Measurements from ENCODE around the gene UBQLNL.

UBQLNL gene

DNA sequence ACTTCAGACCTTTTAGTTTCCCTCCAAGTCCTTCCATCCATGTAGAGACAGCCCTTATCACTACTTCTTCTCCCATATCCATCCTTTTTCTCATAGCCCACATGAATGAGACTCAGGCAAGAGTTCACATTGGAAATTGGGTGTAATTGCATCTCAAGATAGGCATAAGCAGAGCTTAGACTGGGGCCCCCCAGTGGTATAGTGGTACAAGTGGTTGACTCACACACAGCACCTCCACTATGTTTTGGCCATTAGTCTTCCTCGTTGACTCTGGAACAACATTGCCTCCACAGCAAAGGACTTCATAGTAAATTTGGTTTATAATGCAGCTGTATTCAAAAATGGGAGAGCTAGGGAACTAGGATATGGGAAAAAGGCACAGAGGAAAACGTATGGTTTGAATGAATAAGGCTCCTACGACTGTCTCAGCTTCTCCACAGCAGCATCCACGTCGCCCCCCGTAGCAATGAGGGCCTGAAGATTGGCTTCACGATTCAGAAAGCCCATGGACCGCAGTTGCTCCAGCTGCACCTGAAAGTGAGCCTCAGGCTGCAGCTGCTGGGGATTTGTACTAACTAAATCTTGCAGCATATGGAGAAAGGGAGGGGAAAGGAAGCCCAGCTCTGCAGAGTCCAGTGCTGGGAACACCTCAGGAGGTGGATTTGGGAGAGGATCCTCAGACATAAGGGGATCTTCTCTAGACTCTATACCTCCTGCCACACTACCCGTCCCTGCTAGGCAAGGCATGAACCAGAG is 9.1 kb downstream of the UBQLNL start:
- DNase-seq (ENCODE audit: low read depth in 2 of 2), result no peak

DNA sequence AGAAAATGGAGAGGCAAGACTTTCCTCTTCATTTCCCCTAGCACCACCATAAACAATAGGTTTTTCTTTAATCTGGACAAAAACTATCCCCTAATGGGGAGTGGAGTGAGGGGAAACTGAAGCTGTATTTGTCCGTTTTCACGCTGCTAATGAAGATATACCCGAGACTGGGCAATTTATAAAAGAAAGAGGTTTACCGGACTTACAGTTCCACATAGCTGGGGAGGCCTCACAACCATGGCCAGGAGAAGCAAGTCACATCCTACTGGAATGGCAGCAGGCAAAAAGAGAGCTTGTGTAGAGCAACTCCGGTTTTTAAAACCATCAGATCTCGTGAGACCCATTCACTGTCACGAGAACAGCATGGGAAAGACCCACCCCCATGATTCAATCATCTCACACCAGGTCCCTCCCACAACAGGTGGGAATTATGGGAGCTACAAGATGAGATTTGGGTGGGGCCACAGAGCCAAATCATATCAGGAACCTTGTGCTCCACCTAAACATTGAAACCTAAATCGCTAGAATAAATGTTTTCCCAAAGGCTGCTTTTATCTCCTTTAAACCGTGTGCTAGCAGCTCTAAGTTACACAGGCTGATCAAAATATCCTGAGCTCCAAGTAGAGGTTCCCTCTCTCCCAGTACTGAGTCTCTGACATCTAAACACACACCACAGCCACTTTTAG is 11.0 kb downstream of the UBQLNL start:
- DNase-seq (ENCODE audit: low read depth in 2 of 2), result no peak

DNA sequence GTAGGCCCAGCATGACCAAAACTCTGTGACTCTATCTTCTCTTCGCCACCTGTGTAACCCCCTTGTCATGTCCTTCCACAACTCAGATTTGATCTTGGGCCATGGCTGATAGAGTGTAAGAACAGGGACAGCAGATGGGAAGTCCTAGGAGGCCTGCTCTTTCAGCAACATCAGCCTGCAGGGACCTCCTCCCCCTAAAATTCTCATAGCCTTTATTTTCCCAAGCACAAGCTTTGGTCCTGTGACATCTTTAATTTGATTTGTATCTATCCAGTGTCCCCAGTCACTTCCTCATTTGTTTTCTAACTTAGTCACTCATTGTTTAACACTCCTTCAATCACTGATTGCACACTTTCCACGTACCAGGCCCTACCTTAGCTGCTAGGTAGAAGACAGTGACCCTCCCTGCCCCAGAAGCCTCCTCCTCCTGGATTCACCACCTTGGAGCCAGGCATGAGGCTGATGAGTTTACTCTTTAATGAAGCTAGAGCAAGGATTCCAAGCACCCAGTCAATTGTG is 12.0 kb downstream of the UBQLNL start:
- DNase-seq (ENCODE audit: low read depth in 2 of 2), result no peak

DNA sequence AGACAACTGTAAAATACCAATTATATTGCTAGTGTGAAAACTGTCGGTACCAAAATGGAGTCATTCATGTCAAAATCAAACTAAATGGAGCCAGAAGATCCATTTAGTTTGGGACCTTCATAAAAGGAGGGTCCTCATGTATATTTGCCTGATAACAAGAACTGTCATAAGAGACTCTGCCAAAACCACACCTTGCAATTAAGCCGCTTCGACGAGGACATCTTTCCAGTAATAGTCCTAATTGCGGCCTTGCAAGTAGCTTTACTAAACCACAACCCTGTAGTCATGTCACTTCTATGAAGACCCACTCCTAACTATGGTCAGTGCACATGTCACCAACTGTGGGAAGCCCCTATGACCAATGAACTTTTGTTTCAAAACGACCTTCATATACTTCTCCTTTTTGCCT is 16.1 kb downstream of the UBQLNL start:
- no peak for DNase-seq (ENCODE audit: low read depth in 2 of 2)

GRCh38 chr11:5499671-5500070 is 16.8 kb downstream of the UBQLNL start:
- DNase-seq (ENCODE audit: low read depth in 2 of 2), result no peak

DNA sequence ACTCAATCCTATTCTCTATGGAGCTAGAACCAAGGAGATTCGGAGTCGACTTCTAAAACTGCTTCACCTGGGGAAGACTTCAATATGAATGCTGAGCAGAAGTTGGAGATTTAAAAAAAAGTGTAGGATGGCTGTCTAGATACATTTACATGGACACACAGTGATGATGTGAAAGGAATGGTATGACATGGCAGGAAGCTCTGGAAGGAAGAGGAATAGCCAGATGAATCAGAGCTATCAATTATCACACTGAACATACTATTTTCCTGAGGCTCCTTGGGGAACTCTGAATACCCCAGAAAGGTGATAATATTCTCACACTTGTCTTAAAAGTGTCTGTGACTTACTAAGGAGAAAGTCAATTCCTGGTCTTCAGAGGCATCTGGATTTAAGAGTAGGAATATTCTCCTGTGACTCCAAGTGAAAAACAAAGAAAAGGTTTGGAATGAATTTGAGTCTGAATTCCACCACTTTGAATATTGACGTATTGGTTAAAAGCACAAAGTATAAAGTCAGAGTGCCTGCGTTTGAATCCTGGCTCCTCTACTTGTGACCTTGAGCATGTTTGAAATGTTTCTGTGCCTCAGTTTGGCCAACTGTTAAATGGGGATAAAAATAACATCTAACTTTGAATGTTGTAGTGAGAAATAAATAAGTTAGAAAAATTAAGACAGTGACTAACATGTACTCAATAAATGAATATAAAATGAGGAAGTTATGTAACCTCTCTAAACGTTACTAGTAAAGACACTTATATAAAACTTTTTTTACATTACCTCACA is 26.7 kb downstream of the UBQLNL start:
- DNase-seq (ENCODE audit: low read depth in 2 of 2), result no peak

DNA sequence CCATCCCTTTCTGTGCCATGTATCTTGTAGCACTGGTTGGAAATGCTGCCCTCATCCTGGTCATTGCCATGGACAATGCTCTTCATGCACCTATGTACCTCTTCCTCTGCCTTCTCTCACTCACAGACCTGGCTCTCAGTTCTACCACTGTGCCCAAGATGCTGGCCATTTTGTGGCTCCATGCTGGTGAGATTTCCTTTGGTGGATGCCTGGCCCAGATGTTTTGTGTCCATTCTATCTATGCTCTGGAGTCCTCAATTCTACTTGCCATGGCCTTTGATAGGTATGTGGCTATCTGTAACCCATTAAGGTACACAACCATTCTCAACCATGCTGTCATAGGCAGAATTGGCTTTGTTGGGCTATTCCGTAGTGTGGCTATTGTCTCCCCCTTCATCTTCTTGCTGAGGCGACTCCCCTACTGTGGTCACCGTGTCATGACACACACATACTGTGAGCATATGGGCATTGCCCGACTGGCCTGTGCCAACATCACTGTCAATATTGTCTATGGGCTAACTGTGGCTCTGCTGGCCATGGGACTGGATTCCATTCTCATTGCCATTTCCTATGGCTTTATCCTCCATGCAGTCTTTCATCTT is 27.6 kb downstream of the UBQLNL start:
- DNase-seq (ENCODE audit: low read depth in 2 of 2), result no peak

GRCh38 chr11:5488385-5488784 is 28.1 kb downstream of the UBQLNL start, which contains the start of gene OR52D1:
Gene OR52D1 (plus strand): TSS chr11:5488685. CDS start chr11:5488707, 22 bp downstream.
- DNase-seq (ENCODE audit: low read depth in 2 of 2), result no peak

GRCh38 chr11:5486421-5486820 is 30.1 kb downstream of the UBQLNL start:
- DNase-seq (ENCODE audit: low read depth in 2 of 2), result no peak

- no peak for DNase-seq (ENCODE audit: low read depth in 2 of 2)
Measured at GRCh38 chr11:5486003-5486402, 30.5 kb downstream of the UBQLNL start.

DNA sequence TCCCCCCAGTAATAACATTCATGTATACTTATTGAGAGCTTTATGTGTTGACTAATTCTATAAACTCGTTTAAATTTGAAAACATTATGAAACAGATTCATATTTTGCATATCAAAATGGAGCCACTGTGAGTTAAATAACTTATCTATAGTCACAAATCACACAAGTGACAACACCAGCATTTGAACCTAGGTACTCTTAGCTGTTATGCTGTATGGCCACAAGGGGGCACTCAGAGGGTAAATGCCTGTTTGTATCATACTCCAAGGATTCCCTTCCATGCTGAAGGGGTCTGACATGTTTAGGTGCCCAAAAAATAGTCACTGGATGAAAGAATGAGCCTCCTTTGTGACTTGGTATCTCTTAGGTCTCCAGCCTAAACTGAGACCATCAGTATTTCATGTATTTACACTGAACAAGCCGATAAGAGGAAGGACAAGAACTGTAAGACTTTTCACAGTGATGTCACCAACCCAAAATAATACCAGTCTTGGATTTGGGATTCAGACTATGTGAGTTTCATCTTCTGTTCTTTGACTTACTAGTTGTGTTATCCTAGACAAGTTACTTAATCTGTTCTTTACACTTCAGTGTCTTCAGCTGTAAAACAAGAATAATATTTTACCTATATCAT is 40.2 kb downstream of the UBQLNL start:
- peak in 1 of 2 donors; percentile 3 for DNase-seq (ENCODE audit: low read depth in 2 of 2)

DNA sequence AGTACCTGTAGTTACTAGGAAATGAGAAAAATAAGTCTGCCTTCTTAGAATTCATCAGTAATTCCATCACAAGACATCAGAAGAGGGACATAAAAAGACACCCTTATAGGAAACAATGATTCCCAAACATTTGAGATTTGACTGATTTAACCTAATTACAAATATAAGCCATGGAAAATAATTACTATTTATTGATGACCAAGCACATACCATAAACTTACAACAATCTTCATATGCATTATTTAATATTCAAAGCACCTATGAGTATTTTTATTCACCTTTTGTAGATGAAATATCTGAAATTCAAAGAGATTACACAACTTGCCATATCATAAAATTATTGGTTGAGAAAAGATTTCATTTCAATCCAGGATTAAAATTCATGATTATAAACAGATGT is 42.6 kb downstream of the UBQLNL start:
- DNase-seq (ENCODE audit: low read depth in 2 of 2), result no peak

- no peak for DNase-seq (ENCODE audit: low read depth in 2 of 2)
Measured at GRCh38 chr11:5467527-5467926, 49.0 kb downstream of the UBQLNL start.

Measured in stimulated activated CD8-positive, alpha-beta memory T cell treated with anti-CD3 and anti-CD28 coated beads, Interleukin-7, amount 100 ng/mL, for 4 hours (primary cell).